AG10803 (cell line): ENCODE data around the gene RASGEF1C.
"Not testable (repeated sequence)": the region's sequence is repeated elsewhere in the genome, so short reads cannot be mapped to it uniquely, and the experiment has no call there.

Experiments used
- DNase-seq: peaks from one replicate; pipeline ENCODE4 v3.0.0; 2010; ENCODE audit warnings: low read depth
- H3K4me3 ChIP-seq: 2 replicates; pipeline ENCODE4 v1.5.1; 2011; ENCODE audit warnings: mild to moderate bottlenecking, low read length, control low read depth
- TF ChIP-seq, protein P1 (sequence below): conservative IDR thresholded peaks from 2 replicates; pipeline ENCODE4 v1.5.1; 2011; ENCODE audit warnings: mild to moderate bottlenecking, low read length, control low read depth, inconsistent platforms

Gene RASGEF1C

GRCh38 chr5:180211761-180212035, 2.7 kb upstream of the RASGEF1C start:
- no peak for DNase-seq
- TF ChIP-seq, protein P1, sequence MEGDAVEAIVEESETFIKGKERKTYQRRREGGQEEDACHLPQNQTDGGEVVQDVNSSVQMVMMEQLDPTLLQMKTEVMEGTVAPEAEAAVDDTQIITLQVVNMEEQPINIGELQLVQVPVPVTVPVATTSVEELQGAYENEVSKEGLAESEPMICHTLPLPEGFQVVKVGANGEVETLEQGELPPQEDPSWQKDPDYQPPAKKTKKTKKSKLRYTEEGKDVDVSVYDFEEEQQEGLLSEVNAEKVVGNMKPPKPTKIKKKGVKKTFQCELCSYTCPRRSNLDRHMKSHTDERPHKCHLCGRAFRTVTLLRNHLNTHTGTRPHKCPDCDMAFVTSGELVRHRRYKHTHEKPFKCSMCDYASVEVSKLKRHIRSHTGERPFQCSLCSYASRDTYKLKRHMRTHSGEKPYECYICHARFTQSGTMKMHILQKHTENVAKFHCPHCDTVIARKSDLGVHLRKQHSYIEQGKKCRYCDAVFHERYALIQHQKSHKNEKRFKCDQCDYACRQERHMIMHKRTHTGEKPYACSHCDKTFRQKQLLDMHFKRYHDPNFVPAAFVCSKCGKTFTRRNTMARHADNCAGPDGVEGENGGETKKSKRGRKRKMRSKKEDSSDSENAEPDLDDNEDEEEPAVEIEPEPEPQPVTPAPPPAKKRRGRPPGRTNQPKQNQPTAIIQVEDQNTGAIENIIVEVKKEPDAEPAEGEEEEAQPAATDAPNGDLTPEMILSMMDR: no peak
- no peak overlapping the region for H3K4me3 ChIP-seq

DNA sequence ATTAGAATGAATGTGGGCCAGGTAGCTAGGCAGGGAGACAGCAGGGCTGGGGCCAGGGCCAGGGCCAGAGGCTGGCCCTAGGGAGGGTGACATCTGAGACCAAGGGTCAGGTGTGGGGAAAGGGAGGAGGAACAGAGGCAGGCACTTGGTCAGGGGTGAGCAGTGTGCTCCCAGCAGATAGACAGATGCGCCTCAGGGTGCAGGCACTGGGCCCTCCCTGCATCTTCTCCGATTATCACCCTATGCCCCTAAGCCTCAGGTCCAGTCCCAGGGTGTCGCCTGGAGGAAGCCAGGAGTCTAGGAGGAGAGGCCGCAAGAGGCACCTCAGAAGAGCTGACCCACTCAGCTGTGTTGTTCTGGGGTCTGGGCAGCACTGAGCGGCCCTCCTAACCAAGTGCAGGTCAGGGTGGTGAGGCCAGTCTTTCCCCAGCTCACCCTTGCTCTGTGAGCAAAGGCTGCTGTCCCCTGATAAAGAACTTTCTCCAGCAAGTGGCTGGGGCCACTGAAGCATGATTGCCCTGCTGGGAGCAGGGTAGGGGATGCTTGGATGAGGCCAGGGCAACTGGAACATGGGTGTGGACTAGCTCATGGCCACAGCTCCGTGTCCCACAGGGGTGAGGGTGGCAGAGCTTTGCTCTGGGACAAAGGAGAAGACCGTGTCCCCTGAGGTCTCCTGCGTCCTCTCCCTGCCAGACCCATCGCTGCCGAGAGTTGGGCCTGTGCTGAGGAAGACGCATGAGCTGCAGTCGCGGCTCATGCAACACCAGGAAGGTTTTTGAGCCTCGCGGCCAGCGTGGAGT, 2.1 kb upstream of the RASGEF1C start:
- TF ChIP-seq, protein P1: no peak
- no peak overlapping the region for H3K4me3 ChIP-seq
- no peak for DNase-seq

GRCh38 chr5:180210077-180210476, 1.1 kb upstream of the RASGEF1C start:
- not testable (repeated sequence) for H3K4me3 ChIP-seq, DNase-seq

DNA sequence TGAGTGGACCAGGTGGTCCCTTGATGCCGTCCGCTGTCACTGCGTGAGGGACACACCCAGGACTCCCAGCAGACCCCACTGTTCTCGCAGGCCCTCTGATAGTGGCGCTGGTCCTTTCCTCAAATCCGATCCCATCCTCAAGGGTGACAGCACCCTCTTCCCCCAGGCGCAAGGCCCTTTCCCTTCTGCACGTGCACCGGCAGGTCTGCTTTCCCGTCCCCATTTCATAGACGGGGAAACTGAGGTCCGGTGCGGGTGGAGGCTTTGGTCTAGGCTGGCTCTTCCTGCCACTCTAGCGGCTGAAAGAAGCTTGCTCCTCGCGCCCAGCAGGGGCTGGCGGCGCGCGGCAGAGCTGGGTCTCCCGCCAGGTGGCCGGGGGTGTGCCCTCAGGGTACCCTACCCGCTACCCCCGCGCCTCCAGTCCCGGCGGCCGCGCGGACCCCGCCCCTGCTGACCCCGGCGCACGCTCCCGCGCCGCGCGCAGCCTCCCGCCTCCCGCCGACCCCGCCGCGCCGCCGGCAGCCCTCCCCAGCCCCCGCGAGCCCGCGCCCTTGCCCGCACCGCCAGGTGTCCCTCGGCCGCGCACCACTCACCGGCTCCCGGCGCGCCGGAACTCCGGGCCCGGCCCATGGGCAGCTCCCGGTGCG, 453 bp downstream of the RASGEF1C start:
- peak overlapping the region; percentile 20; the same call in 1 of the 2 replicates for H3K4me3 ChIP-seq
- TF ChIP-seq, protein P1: no peak
- no peak for DNase-seq

GRCh38 chr5:180208038-180208434, 975 bp downstream of the RASGEF1C start:
- DNase-seq: no peak
- TF ChIP-seq, protein P1: no peak
- no peak overlapping the region for H3K4me3 ChIP-seq

- TF ChIP-seq, protein P1: no peak
- H3K4me3 ChIP-seq: no peak overlapping the region
- no peak for DNase-seq
Measured at GRCh38 chr5:180207593-180207992, 1.4 kb downstream of the RASGEF1C start.

GRCh38 chr5:180206993-180207392, 2.0 kb downstream of the RASGEF1C start:
- no peak for DNase-seq
- H3K4me3 ChIP-seq: no peak overlapping the region
- TF ChIP-seq, protein P1: no peak
